SU-DHL-6 (cell line): ENCODE data around the gene SRXN1.

Experiments used
- EZH2phosphoT487 ChIP-seq: fragments of 200-600 bp; sonication (generic), shearing (Covaris generic); conservative IDR thresholded peaks from 2 replicates; pipeline ENCODE4 v1.6.1; 2018; ENCODE audit warnings: mild to moderate bottlenecking, antibody characterized with exemption, low read length, moderate library complexity, mixed read lengths
- TF ChIP-seq, protein P1 (sequence below): fragments of 200-600 bp; sonication (generic); IDR thresholded peaks from one replicate; pipeline ENCODE4 v1.5.1; 2017; ENCODE audit warnings: antibody characterized with exemption, mild to moderate bottlenecking, low read length, moderate library complexity; ENCODE audit not compliant: insufficient read depth, poor library complexity, severe bottlenecking

GRCh38 chr20:666877-667276 lies 13.9 kb upstream of the SRXN1 start:
- TF ChIP-seq, protein P1, sequence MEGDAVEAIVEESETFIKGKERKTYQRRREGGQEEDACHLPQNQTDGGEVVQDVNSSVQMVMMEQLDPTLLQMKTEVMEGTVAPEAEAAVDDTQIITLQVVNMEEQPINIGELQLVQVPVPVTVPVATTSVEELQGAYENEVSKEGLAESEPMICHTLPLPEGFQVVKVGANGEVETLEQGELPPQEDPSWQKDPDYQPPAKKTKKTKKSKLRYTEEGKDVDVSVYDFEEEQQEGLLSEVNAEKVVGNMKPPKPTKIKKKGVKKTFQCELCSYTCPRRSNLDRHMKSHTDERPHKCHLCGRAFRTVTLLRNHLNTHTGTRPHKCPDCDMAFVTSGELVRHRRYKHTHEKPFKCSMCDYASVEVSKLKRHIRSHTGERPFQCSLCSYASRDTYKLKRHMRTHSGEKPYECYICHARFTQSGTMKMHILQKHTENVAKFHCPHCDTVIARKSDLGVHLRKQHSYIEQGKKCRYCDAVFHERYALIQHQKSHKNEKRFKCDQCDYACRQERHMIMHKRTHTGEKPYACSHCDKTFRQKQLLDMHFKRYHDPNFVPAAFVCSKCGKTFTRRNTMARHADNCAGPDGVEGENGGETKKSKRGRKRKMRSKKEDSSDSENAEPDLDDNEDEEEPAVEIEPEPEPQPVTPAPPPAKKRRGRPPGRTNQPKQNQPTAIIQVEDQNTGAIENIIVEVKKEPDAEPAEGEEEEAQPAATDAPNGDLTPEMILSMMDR: no peak
- no peak for TF ChIP-seq EZH2phosphoT487
